AG09319 (cell line): Measurements from ENCODE around the gene SP1.
A peak's percentile ranks its signal among the peaks of the same experiment; 100 is the strongest.
"Not testable (repeated sequence)": the region's sequence is repeated elsewhere in the genome, so short reads cannot be mapped to it uniquely, and the experiment has no call there.

Experiments used
- DNase-seq: peaks from one replicate; pipeline ENCODE4 v3.0.0-alpha.2; 2010; ENCODE audit warnings: low read depth; ENCODE audit errors: extremely low read depth
- TF ChIP-seq, protein P1 (sequence below): IDR thresholded peaks from 2 replicates; pipeline ENCODE4 v1.5.1; 2011; ENCODE audit warnings: low read depth, mild to moderate bottlenecking, inconsistent platforms, low read length, moderate library complexity

Gene SP1

DNA sequence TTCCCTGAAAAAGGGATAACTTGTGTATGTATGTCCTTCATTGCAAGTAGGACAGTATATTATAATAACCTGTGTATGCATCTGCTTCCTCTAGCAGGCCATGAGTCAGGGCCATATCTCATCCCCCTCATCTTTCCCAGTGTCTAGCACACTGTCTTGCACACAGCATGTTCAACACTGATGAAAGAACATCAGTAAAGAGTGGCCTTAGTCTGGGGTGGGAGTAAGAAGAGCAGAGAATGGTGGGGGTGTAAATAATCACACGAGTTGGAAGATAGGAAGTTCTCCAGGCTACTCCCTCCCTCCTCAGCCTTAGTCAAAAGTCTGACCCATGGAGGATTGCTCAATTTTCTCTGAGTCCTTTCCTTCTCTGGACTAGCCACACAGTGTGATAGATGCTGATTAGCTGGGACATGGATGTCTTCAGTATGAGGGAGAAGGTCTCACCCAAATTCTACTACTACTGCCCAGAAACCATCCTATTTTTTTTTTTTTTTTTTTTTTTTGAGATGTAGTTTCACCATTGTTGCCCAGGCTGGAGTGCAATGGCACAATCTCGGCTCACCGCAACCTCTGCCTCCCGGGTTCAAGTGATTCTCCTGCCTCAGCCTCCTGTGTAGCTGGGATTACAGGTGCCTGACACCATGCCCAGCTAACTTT, 14.6 kb upstream of the SP1 start:
- TF ChIP-seq, protein P1, sequence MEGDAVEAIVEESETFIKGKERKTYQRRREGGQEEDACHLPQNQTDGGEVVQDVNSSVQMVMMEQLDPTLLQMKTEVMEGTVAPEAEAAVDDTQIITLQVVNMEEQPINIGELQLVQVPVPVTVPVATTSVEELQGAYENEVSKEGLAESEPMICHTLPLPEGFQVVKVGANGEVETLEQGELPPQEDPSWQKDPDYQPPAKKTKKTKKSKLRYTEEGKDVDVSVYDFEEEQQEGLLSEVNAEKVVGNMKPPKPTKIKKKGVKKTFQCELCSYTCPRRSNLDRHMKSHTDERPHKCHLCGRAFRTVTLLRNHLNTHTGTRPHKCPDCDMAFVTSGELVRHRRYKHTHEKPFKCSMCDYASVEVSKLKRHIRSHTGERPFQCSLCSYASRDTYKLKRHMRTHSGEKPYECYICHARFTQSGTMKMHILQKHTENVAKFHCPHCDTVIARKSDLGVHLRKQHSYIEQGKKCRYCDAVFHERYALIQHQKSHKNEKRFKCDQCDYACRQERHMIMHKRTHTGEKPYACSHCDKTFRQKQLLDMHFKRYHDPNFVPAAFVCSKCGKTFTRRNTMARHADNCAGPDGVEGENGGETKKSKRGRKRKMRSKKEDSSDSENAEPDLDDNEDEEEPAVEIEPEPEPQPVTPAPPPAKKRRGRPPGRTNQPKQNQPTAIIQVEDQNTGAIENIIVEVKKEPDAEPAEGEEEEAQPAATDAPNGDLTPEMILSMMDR: no peak
- DNase-seq: no peak

- not testable (repeated sequence) for DNase-seq
Observed at GRCh38 chr12:53373554-53374133, 6.3 kb upstream of the SP1 start.

GRCh38 chr12:53374277-53374676, 5.7 kb upstream of the SP1 start:
- DNase-seq: not testable (repeated sequence)

DNA sequence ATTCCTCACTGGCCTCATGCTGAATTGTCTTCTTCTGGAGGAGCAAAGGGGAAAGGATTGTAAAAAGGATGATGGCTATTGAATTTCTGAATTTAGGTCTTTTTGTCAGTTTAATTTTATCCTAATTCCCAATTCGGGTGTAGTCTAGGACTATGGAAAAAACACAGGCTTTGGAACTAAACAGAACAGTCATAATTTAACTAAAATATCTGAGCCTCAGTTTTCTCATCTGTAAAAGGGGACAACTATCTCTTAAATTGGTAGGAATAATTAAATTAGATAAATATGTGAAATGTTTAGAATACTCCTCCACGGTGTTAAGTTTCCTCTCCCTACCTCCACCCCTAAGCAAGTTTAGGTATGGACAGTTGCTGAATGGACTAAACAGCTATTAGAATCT, 3.2 kb upstream of the SP1 start:
- TF ChIP-seq, protein P1: no peak
- DNase-seq: no peak

DNA sequence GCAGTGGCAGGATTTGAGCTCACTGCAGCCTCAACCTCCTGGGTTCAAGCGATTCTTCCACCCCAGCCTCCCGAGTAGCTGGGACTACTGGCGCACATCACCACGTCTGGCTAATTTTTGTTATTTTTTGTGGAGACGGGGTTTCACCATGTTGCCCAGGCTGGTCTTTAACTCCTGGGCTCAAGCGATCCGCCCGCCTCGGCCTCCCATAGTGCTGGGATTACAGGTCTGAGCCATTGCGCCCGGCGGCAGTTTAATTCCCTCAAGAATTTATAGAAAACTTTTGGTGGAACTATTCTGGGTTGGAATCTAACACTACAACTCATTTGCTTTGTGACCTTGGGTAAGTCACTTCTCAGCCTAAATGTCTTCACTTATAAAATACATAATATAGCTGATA, 1.8 kb upstream of the SP1 start:
- TF ChIP-seq, protein P1: no peak
- DNase-seq: no peak

DNA sequence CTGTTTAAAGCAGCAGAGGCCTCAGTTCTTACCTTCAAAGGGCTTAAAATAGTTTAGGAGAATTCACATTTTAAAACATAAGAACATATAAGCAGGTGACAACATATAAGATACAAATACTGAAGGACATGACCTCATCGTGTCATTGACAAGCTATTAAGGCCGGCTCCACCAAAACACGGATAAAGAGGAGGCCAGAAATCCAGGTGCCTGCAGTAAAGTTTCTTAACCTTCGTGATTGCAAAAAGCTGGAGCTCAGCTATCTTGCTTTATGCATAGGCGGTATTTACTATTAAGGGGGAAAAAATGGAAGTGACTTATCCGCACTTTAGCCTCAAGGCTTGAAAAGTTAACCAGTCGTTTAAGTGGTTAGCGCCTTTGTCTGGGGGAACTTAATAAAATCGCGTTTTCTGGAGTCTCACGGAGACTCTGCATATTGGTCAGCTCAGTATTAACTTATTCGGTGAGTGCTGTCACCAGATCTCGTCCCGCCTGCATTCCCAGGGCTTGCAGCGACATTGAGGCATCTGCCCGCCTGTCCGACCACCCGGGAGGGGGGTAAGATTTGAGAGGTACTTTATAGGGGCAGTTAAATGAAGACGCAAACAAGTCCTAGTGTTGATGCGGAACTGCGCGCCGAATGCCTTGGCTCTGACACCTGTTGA, 1.1 kb upstream of the SP1 start:
- TF ChIP-seq, protein P1: no peak
- DNase-seq: no peak

- TF ChIP-seq, protein P1: no peak
- DNase-seq: peak; percentile 100
Observed at GRCh38 chr12:53379389-53380103, 430 bp upstream of the SP1 start.
